ENCODE results near the gene FOXJ3.

The FOXJ3 gene

DNA sequence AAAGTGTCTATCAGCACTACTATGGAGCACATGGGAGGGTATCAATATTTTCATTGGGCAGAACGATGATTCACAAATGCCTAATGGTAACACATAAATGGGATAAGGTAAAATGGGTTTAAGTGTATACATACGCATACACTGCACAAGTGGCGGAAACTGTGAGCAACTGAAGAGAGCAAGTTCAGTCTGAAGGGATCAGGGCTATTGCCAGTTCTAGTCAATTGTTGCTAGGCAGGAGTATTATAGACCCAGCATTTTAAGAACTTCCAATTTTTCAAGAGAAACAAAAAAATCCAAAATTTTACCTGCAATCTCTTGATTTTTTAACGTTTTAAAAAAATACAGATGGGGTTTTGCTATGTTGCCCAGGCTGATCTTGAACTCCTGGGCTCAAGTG, 23.1 kb downstream of the FOXJ3 start:
- no peak for DNase-seq (ENCODE audit: low spot score)
- no peak for TF ChIP-seq CTCF (IDR thresholded peaks at IDR 0.05)
- no peak overlapping the region for H3K4me3 ChIP-seq
- H3K27ac ChIP-seq: no peak overlapping the region

GRCh38 chr1:42311138-42311537, 23.9 kb downstream of the FOXJ3 start:
- H3K4me3 ChIP-seq: no peak overlapping the region
- TF ChIP-seq CTCF (IDR thresholded peaks at IDR 0.05): no peak
- no peak overlapping the region for H3K27ac ChIP-seq
- no peak for DNase-seq (ENCODE audit: low spot score)

- Histone ChIP-seq H3K4me3 (no peak overlapping the region), H3K27ac (no peak overlapping the region)
- TF ChIP-seq CTCF (IDR thresholded peaks at IDR 0.05): no peak
- no peak for DNase-seq (ENCODE audit: low spot score)
These were observed 28.1 kb downstream of the FOXJ3 start for GRCh38 chr1:42306977-42307376.

DNA sequence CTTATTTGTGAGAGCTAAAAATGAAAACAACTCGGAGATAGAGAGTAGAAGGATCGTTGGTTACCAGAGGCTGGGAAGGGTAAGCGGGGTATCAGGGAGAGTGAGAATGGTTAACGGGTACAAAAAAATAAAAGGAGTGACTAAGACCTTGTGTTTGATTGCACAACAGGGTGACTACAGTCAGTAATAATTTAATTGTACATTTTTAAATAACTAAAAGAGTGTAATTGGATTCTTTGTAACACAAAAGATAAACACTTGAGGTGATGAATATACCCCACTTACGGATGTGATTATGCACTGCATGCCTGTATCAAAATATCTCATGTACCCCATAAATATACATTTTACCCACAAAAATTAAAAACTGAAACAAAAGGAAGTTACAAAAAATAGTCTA, 29.4 kb downstream of the FOXJ3 start:
- H3K27ac ChIP-seq: no peak overlapping the region
- TF ChIP-seq CTCF (IDR thresholded peaks at IDR 0.05): no peak
- no peak for DNase-seq (ENCODE audit: low spot score)
- no peak overlapping the region for H3K4me3 ChIP-seq

DNA sequence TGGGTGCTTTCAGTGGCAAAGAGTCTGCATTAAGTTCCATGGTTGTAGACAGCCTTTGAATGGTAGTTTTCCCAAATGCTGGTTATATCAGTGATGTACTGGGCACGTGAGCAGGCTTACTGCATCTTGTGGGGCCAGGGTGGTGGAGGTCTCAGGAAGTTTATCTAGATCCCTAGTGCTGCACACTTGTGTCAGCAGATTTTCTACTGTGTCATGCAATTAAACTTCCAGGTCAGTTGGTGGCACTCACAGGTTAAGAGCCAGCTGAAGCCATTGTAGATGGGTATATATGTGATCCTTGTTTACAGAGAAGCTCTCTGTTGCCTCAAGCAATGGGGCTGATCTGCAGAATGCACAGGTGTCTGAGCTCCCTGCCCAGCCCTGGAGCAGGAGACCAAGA, 33.0 kb downstream of the FOXJ3 start:
- no peak for TF ChIP-seq CTCF (IDR thresholded peaks at IDR 0.05)
- H3K4me3 ChIP-seq: no peak overlapping the region

GRCh38 chr1:42298520-42298919, 36.5 kb downstream of the FOXJ3 start:
- H3K27ac ChIP-seq: no peak overlapping the region
- no peak overlapping the region for H3K4me3 ChIP-seq
- no peak for TF ChIP-seq CTCF (IDR thresholded peaks at IDR 0.05)
- no peak for DNase-seq (ENCODE audit: low spot score)

More for the DNA sequence above, 33.0 kb downstream of the FOXJ3 start:
- no peak for DNase-seq (ENCODE audit: low spot score)
- no peak overlapping the region for H3K27ac ChIP-seq

DNA sequence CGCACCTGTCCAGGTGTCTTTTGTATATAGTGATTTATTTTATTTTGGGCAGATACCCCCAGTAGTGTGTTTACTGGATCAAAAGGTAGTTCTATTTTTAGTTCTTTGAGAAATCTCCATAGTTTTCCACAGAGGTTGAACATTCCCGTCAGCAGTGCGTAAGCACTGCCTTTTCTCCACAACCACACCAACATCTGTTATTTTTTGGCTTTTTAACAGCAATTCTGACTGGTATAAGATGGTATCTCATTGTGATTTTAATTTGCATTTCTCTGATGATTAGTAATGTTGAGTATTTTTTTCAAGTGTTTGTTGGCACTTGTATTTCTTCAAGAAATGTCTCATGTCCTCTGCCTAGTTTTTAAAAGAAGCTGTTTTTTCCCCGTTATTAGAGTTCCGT, 39.2 kb downstream of the FOXJ3 start:
- DNase-seq (ENCODE audit: low spot score): no peak
- H3K27ac ChIP-seq: no peak overlapping the region
- H3K4me3 ChIP-seq: no peak overlapping the region
- TF ChIP-seq CTCF (IDR thresholded peaks at IDR 0.05): no peak

Measured in coronary artery (tissue), 2 donors.